ENCODE results near the gene GADD45B.
"Not testable (repeated sequence)": the region's sequence is repeated elsewhere in the genome, so short reads cannot be mapped to it uniquely, and the experiment has no call there.

The GADD45B gene

GRCh38 chr19:2460245-2460644 lies 15.7 kb upstream of the GADD45B start:
- TF ChIP-seq MYC (IDR thresholded peaks at IDR 0.05; ENCODE audit: low read depth, low read length) = no peak
- TF ChIP-seq CTCF (IDR thresholded peaks at IDR 0.05; ENCODE audit: low read depth, low read length) = no peak
- no peak for TF ChIP-seq POLR2A (IDR thresholded peaks at IDR 0.05; ENCODE audit: extremely low read depth, insufficient read length)
- TF ChIP-seq MAX (IDR thresholded peaks at IDR 0.05; ENCODE audit: low read depth, low read length) = no peak
- no peak for DNase-seq (ENCODE audit: low read depth)
- H3K4me3 ChIP-seq (ENCODE audit: low read depth, low read length) = no peak overlapping the region

GRCh38 chr19:2461751-2462634 lies 13.9 kb upstream of the GADD45B start:
- TF ChIP-seq POLR2A (IDR thresholded peaks at IDR 0.05; ENCODE audit: extremely low read depth, insufficient read length) (no peak), MYC (IDR thresholded peaks at IDR 0.05; ENCODE audit: low read depth, low read length) (no peak), CTCF (IDR thresholded peaks at IDR 0.05; ENCODE audit: low read depth, low read length) (no peak), MAX (IDR thresholded peaks at IDR 0.05; ENCODE audit: low read depth, low read length) (no peak)
- no peak overlapping the region for H3K4me3 ChIP-seq (ENCODE audit: low read depth, low read length)
- no peak for DNase-seq (ENCODE audit: low read depth)

- TF ChIP-seq MYC (IDR thresholded peaks at IDR 0.05; ENCODE audit: low read depth, low read length) = no peak
- TF ChIP-seq MAX (IDR thresholded peaks at IDR 0.05; ENCODE audit: low read depth, low read length) = no peak
- TF ChIP-seq CTCF (IDR thresholded peaks at IDR 0.05; ENCODE audit: low read depth, low read length) = no peak
- TF ChIP-seq POLR2A (IDR thresholded peaks at IDR 0.05; ENCODE audit: extremely low read depth, insufficient read length) = no peak
- no peak for DNase-seq (ENCODE audit: low read depth)
- H3K4me3 ChIP-seq (ENCODE audit: low read depth, low read length) = no peak overlapping the region
Observed at GRCh38 chr19:2462635-2463421, 13.1 kb upstream of the GADD45B start.

GRCh38 chr19:2463694-2464093 lies 12.2 kb upstream of the GADD45B start:
- not testable (repeated sequence) for DNase-seq (ENCODE audit: low read depth); H3K4me3 ChIP-seq (ENCODE audit: low read depth, low read length)

GRCh38 chr19:2464389-2464788 lies 11.5 kb upstream of the GADD45B start:
- TF ChIP-seq POLR2A (IDR thresholded peaks at IDR 0.05; ENCODE audit: extremely low read depth, insufficient read length) (no peak), CTCF (IDR thresholded peaks at IDR 0.05; ENCODE audit: low read depth, low read length) (no peak), MYC (IDR thresholded peaks at IDR 0.05; ENCODE audit: low read depth, low read length) (no peak), MAX (IDR thresholded peaks at IDR 0.05; ENCODE audit: low read depth, low read length) (no peak)
- DNase-seq (ENCODE audit: low read depth) = no peak
- H3K4me3 ChIP-seq (ENCODE audit: low read depth, low read length) = no peak overlapping the region

GRCh38 chr19:2468596-2468995 lies 7.3 kb upstream of the GADD45B start:
- TF ChIP-seq CTCF (IDR thresholded peaks at IDR 0.05; ENCODE audit: low read depth, low read length) = no peak
- no peak for TF ChIP-seq POLR2A (IDR thresholded peaks at IDR 0.05; ENCODE audit: extremely low read depth, insufficient read length)
- TF ChIP-seq MAX (IDR thresholded peaks at IDR 0.05; ENCODE audit: low read depth, low read length) = no peak
- no peak for TF ChIP-seq MYC (IDR thresholded peaks at IDR 0.05; ENCODE audit: low read depth, low read length)
- DNase-seq (ENCODE audit: low read depth) = no peak
- no peak overlapping the region for H3K4me3 ChIP-seq (ENCODE audit: low read depth, low read length)
